Hepatocyte (in vitro differentiated cells): ENCODE data around the gene RIMBP2.

Source experiments
- EZH2 ChIP-seq: fragments of 200-600 bp; sonication (generic); IDR thresholded peaks from 2 replicates; pipeline ENCODE4 v1.6.1; 2016; ENCODE audit warnings: antibody characterized with exemption, mild to moderate bottlenecking, borderline replicate concordance
- TF ChIP-seq, protein P1 (sequence below): fragments of 200-600 bp; sonication (generic); IDR thresholded peaks from 2 replicates; pipeline ENCODE4 v1.5.1; 2016; ENCODE audit warnings: antibody characterized with exemption, mild to moderate bottlenecking; ENCODE audit not compliant: poor library complexity

DNA sequence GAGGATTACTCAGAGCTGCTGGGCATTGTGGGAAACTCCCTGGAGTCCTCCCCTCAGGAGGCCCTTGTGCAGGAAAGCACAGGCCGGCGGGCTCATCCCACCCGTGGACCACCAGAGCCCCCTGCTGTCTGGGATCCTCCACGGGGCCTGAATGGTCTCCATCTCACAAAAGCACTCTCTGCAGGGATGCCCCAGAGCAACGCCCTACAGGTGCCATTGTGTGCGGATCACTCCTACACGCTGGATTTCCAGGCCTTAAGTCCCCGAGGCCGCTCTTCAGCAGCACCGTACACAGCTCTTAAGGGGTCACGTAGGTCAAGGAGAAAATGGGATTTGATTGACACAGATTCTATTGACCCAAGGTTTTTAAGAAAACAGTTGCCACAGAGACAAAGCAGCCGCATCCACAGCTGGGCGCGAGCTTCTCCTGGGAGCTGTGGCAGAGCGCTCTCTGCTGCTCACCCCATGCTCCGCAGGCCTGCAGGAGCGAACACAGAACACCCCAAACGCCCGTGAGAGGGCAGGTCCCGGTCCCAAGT, 36.7 kb upstream of the RIMBP2 start:
- no peak for TF ChIP-seq EZH2
- TF ChIP-seq, protein P1, sequence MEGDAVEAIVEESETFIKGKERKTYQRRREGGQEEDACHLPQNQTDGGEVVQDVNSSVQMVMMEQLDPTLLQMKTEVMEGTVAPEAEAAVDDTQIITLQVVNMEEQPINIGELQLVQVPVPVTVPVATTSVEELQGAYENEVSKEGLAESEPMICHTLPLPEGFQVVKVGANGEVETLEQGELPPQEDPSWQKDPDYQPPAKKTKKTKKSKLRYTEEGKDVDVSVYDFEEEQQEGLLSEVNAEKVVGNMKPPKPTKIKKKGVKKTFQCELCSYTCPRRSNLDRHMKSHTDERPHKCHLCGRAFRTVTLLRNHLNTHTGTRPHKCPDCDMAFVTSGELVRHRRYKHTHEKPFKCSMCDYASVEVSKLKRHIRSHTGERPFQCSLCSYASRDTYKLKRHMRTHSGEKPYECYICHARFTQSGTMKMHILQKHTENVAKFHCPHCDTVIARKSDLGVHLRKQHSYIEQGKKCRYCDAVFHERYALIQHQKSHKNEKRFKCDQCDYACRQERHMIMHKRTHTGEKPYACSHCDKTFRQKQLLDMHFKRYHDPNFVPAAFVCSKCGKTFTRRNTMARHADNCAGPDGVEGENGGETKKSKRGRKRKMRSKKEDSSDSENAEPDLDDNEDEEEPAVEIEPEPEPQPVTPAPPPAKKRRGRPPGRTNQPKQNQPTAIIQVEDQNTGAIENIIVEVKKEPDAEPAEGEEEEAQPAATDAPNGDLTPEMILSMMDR = no peak
